Neural crest cell (in vitro differentiated cells): Measurements from ENCODE around the gene S100A6. TPM values are rescaled to one million over a fixed set of nuclear protein-coding genes. Genes with fewer than 3 reads are reported as not detected.

ENCODE experiments used
- DNase-seq: peaks from one replicate; pipeline ENCODE4 v3.0.0; 2021; ENCODE audit warnings: low read depth, mixed read lengths, low spot score
- H3K27ac Mint-ChIP-seq: one replicate; pipeline ENCODE4 v1.8.0; 2021; ENCODE audit warnings: mild to moderate bottlenecking, mixed read lengths; ENCODE audit not compliant: unreplicated experiment
- H3K27me3 Mint-ChIP-seq: 2 replicates; pipeline ENCODE4 v1.8.0; 2021; ENCODE audit warnings: low read depth, mild to moderate bottlenecking, mixed read lengths
- H3K36me3 Mint-ChIP-seq: 2 replicates; pipeline ENCODE4 v1.8.0; 2021; ENCODE audit warnings: low read depth, mild to moderate bottlenecking, mixed read lengths
- H3K4me1 Mint-ChIP-seq: 2 replicates; pipeline ENCODE4 v1.8.0; 2021; ENCODE audit warnings: mixed read lengths
- H3K4me3 Mint-ChIP-seq: one replicate; pipeline ENCODE4 v1.8.0; 2021; ENCODE audit warnings: mild to moderate bottlenecking, mixed read lengths
- H3K9me3 Mint-ChIP-seq: 2 replicates; pipeline ENCODE4 v1.8.0; 2021; ENCODE audit warnings: mixed read lengths
- total RNA-seq: library from RNA; stranded (reverse); gene quantifications from 2 replicates; pipeline ENCODE4 v1.2.1, GENCODE V29; 2021
- TF ChIP-seq, protein P1 (sequence below): fragments of 200-600 bp; sonication (generic); conservative IDR thresholded peaks from 2 replicates; pipeline ENCODE4 v1.5.0; 2021; ENCODE audit warnings: antibody characterized with exemption, mild to moderate bottlenecking

S100A6 gene
- total RNA-seq, 1 donor from 2014 or later: not detected

DNA sequence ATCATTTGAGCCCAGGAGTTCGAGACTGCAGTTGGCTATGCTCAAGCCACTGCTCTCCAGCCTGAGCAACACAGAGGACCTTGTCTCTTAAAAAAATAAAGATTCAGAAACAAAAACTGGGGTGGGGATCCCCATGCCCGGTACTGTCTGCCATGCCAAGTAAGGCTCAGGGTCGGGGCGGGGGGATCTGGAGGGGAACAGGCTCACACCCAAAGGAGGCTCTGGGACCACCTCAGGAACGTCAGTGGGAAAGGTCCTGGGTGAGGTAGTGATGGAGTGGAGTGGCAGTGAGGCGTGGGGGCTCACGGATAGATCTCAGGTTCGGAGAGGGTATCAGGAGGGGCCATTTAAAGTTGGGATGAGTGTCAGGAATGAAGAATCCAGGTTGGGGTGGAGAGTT, 10.6 kb upstream of the S100A6 start:
- peak overlapping the region; percentile 37 for H3K27ac Mint-ChIP-seq

DNA sequence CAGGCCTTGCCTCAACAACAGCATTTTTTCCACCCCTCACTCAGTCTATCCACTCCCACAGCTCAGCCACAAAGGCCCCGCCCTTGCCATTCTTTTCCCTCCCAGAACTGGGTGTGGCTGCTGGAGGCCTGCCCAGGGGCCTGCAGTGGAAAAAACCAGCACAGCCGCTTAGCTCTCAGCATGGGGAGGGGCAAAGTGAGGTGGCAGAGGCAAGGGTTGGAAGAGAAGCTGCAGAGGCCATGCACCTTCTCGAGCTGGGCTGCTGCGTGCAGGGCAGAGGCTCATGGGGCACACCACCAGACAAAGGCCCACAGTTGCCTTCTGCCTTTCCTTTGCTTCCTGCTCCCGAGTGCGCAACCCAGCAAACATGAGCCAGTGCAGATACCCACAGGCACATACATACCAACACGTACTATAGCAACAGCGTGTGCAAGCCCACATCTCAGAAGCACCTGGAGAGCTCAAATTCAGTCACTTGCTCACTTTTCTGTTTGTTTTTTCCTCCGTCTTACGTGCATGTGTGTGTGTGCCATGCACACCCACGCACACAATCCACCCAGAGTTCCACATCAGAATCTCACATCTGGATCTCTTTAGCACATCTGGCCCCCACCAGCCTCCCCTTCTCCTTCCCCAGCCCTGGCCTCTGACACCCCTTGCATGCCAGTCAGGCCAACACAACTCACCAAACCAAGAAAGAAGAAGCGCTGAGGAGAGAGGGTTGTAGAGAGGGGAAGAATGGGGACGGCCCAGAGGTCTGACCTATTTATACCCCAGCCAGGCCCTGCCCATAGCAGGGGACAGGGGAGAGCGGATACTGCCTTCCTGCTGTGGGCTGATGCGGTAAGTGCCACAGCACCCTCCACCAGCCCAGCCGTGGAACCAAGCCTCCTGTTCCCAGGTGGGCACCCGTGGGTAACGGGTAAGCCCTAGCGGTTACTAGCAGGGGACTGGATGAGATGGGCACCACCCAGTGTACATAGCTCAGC, 9.6 kb upstream of the S100A6 start, which contains the start of gene S100A4:
Gene S100A4, minus strand, starts transcription at position 740 of the 989 bp plus-strand sequence. CDS start 1,012 bp downstream, outside the sequence.
- TF ChIP-seq, protein P1, sequence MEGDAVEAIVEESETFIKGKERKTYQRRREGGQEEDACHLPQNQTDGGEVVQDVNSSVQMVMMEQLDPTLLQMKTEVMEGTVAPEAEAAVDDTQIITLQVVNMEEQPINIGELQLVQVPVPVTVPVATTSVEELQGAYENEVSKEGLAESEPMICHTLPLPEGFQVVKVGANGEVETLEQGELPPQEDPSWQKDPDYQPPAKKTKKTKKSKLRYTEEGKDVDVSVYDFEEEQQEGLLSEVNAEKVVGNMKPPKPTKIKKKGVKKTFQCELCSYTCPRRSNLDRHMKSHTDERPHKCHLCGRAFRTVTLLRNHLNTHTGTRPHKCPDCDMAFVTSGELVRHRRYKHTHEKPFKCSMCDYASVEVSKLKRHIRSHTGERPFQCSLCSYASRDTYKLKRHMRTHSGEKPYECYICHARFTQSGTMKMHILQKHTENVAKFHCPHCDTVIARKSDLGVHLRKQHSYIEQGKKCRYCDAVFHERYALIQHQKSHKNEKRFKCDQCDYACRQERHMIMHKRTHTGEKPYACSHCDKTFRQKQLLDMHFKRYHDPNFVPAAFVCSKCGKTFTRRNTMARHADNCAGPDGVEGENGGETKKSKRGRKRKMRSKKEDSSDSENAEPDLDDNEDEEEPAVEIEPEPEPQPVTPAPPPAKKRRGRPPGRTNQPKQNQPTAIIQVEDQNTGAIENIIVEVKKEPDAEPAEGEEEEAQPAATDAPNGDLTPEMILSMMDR: no peak
- no peaks in the 10 kb centered on the region for H3K27me3 Mint-ChIP-seq
- H3K36me3 Mint-ChIP-seq: no peaks in the 10 kb centered on the region
- H3K9me3 Mint-ChIP-seq: no peaks in the 10 kb centered on the region
- peak within 1 kb of the TSS; percentile 97 for H3K27ac Mint-ChIP-seq
- peak within 1 kb of the TSS; percentile 54 for H3K4me3 Mint-ChIP-seq
- H3K4me1 Mint-ChIP-seq: peaks cover 51% of the 10 kb centered on the region
- peak; percentile 79 for DNase-seq

More for the DNA sequence above, 10.6 kb upstream of the S100A6 start:
- DNase-seq: no peak
- no peaks in the 10 kb centered on the region for H3K9me3 Mint-ChIP-seq
- H3K4me1 Mint-ChIP-seq: peaks cover 59% of the 10 kb centered on the region
- no peak overlapping the region for H3K4me3 Mint-ChIP-seq
- no peaks in the 10 kb centered on the region for H3K36me3 Mint-ChIP-seq
- no peaks in the 10 kb centered on the region for H3K27me3 Mint-ChIP-seq
- TF ChIP-seq, protein P1: no peak

DNA sequence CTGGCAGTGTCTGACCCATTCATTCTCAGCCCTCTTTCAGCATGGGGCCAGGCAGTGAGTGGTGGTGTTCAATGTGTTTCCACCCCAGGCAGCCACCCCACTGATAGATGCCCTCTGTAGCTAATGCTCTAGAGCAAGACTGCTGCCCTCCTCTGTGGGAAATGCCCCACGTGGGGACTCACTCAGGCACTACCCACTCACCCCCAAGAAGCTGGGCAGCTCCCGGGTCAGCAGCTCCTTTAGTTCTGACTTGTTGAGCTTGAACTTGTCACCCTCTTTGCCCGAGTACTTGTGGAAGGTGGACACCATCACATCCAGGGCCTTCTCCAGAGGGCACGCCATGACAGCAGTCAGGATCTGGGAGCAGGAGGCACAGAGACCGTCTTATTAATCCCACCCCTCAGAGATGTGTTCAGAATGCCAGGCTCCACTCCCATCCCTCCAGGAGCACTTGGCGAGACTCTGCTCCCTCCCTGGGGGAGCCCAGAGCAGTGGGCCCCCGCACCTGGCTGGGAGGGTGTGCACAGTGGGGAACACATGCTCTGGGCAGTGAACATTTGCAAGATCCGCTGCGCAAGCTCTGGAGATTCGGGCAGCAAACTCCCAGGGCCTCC, 8.8 kb upstream of the S100A6 start:
- Mint-ChIP-seq H3K4me1 (peaks cover 47% of the 10 kb centered on the region), H3K36me3 (no peaks in the 10 kb centered on the region), H3K27me3 (no peaks in the 10 kb centered on the region), H3K4me3 (peak overlapping the region; percentile 54), H3K9me3 (no peaks in the 10 kb centered on the region), H3K27ac (peak overlapping the region; percentile 97)
- TF ChIP-seq, protein P1: no peak
- DNase-seq: no peak

DNA sequence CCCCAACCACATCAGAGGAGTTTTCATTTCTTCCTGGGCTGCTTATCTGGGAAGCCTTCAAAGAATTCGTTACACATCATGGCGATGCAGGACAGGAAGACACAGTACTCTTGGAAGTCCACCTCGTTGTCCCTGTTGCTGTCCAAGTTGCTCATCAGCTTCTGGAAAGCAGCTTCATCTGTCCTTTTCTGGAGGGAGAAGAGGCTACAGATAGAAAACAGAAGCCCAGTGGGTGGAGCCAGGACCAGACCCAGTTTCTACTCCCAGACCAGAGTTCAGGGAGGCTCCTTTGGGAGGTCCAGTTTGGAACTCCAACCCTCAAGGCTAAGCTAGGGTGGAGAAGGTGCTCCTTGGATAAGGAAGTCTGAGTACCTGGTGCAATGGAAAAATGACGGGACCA, 7.9 kb upstream of the S100A6 start:
- H3K4me1 Mint-ChIP-seq: peaks cover 39% of the 10 kb centered on the region
- DNase-seq: no peak
- no peaks in the 10 kb centered on the region for H3K36me3 Mint-ChIP-seq
- H3K4me3 Mint-ChIP-seq: no peak overlapping the region
- H3K9me3 Mint-ChIP-seq: no peaks in the 10 kb centered on the region
- H3K27me3 Mint-ChIP-seq: no peaks in the 10 kb centered on the region
- H3K27ac Mint-ChIP-seq: no peak overlapping the region
- TF ChIP-seq, protein P1: no peak

DNA sequence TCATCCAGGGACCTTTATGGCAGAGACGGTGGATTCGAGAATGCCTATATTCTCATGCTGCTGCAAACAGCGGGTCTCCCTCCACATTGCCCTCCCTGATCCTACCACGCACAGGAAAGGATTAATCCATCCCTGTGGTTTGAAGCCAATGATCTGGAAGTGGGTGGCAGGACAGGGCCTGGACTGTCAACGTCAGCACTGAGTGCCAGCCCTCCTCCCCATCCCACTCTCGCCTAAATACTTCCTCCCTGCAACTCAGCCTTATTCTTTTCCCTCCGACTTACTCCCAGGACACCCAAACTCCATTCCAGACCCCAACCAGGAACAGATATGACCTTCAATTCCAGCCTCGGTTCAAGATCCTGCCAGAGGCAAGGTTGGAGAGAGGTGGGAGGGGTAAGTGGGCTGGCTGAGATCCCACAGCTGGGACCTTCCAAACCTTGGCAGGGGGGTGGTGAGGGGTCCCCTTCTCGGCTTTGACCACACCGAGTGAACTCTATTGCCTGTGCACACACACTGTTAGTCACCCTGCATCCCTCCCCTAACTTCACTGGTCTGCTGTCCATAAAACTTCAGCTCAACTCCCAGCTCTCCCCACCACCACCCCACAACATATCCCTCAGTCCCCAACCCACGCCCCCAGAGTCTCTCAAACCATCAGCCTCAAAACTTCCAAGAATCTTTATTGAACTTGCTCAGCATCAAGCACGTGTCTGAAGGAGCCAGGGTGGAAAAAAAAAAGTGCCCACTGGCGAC, 7.3 kb upstream of the S100A6 start:
- Mint-ChIP-seq H3K27me3 (no peaks in the 10 kb centered on the region), H3K4me1 (peaks cover 34% of the 10 kb centered on the region), H3K9me3 (no peaks in the 10 kb centered on the region), H3K4me3 (no peak overlapping the region), H3K27ac (no peak overlapping the region), H3K36me3 (no peaks in the 10 kb centered on the region)
- TF ChIP-seq, protein P1: no peak
- no peak for DNase-seq
